HG03442 (cell line): Measurements from ENCODE around the gene TMEM117.

ENCODE experiments used
- ATAC-seq: cut with Tn5 transposase; IDR thresholded peaks from one replicate; pipeline ENCODE4 v1.9.1; 2021; ENCODE audit warnings: mild to moderate bottlenecking, moderate library complexity; ENCODE audit not compliant: unreplicated experiment

Gene TMEM117

DNA sequence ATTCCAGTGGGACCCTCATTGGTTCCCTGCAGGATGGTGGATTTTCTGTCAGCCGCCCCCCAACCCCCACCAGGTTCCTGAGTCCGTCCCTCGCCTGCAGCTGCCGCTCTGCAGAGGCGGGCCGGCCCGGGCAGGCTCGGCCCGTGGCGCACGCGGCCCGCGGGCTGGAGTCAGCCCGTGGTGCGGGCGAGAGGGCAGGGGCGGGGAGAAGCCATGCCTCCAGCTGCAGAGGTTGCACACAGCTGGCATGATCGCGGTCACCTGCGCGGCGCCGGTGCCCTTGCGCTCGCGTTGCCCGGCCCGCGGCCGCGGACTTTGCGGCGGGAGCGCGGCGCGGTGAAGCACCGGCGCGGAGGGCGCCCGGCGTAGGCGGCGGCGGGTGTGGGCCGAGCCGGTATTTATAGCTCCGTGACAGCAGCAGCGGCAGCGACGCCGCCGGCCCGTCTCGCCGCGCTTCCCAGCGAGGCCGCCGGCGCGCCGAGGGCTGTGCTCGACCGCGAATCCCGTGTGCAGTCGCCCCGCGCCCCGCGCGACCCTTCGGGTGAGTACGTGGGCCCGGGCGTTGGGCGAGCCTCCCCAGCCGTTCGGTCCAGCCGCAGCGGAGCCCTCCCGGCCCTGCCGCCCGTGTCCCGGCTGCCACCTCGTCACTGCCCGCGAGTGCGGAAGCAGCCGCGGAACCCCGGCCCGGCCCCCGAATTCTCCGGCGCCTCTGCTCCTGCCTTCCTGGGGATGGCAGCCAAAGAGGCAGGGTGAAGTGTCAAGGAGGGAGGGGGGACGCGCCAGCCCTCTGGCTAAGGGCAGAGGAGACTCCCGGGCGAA lies at the start of gene TMEM117:
TMEM117 (plus strand) TSS at position 426 of the 819 bp plus-strand sequence.
- peak; percentile 72 for ATAC-seq

DNA sequence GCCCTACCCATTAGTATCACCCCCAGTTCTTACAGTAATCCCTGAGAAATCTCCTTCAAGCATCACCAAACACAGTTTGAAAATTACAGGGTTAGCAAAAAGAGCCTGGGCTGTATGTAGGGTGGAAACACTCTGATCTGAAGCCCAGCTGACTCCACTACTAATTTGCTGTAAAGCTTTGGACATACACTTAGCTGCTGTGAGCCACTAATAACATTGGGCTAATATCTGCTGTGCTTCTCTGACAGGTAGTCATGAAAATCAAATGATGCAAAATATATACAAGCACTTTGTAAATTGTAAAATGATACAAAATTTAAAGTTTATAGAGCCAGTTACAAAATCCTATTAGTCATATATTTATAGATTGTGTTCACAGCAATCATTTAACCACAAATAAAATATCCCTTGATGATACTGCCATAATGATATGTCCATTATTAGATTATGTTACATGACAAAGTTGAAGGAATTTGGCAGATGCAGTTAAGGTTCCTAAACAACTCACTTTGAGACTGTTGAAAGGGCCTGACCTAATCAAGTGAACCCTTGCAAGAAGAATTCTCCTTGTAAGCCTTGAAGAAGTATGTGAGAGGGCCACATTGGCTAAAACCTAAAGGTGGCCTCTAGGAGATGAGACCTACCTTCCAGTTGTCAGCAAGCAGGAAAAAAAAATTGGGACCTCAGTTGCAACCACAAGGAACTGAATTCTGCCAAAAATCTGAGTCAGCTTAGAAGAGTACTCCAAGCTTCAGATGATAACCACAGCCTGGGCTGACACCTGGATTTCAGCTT lies 48.8 kb upstream of the TMEM117 start:
- ATAC-seq = no peak

DNA sequence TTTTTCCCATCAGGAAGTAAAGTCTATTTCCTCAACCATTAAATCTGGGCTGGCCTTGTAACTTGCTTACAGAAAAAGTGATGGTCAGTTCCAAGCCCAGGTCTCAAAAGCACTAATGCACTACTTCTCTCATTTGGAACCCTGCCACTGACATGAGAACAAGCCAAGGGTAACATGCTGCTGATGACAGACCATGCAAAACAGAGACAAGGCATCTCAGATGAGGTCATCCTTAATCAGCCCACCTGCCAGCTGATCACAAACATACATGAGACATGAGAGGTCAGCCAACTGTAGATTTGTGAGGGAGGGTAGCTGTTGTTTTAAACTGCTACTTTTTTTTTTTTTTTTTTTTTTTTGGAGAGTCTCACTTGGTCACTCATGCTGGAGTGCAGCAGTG lies 45.9 kb upstream of the TMEM117 start:
- no peak for ATAC-seq

DNA sequence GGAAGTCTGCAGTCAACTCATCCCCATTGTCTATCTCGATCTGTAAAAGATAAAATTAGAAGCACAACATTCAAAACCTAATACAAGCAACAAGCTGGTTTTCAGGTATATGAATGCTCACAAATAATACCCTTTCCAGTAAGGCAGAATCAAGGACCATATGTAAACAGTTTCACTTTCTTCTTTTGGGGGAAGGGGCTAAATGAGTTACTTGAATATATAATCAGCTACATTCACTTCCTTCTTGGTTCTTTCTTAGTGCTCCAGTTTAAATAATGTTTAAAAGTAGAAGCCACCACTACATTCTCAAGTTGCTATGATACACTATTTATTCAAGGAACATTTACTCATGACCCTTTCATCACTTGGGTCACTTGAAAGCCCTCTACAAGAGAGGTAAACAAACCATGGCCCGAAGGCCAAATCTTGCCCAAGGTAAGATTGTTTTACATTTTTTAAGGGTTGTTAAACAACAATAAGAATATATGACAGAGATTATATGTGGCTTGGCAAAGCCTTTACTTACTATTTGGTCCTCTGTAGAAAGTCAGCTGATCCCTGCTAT lies 40.1 kb upstream of the TMEM117 start:
- ATAC-seq = no peak

DNA sequence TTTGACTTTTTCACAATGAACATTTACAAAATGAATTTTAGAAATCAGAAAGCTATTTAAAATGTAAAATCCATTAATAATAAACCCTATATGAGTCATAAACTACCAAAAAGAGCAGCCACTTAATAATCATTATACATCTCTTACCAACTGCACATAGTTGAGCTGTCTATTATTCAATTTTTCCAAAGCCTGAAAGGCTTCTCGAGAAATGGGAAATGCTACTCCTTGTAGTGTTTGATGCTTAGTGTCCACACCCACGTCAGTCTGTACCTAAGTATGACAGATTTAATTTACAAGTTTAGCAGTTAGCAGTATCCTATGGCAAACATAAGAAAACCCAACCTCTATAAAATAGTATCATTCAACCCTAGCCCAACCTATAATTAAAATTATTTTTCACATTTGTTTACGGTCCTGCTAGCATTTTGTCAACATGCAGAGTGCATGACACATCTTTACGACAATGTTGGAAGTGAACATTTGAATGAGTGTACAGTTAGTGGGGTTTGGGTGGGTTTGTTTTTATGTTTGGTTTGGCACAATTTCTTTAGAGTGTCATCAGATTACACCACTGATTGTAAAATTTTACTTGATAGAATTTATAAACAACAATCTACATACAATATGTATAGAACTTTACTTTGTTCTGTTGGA lies 38.2 kb upstream of the TMEM117 start:
- ATAC-seq = no peak

DNA sequence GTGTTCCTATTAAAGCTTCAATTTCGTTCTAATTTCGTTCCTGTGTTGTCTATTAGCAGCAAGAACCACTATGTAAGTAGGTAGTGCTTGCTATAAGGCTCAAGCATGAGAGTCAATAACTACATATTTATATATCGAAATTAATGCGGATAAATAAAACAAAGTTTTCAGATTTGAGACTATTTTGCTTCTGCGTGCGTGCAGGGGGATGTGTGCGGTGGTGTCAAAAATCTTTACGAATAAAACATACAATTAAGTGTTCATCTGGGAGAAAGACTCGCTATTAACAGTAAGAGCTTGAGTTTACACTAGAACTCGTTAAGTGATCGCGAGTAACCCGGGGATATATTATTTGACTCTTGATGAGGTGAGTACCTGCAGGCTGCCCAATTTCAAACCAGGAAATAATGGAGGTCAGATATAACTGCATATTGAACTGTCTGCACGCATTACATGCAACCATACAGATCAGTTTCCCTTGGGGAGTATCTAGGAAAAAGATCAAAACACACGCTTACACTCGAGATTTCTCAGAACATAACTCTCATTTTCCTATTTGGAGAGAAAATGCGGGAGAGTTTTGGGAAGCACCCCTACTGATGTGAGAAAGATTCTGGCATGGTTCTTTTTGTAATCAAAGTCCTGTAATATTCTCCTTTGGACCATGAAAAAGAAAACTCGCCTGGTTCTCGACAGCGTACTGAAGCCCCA lies 30.6 kb upstream of the TMEM117 start:
- ATAC-seq = no peak

DNA sequence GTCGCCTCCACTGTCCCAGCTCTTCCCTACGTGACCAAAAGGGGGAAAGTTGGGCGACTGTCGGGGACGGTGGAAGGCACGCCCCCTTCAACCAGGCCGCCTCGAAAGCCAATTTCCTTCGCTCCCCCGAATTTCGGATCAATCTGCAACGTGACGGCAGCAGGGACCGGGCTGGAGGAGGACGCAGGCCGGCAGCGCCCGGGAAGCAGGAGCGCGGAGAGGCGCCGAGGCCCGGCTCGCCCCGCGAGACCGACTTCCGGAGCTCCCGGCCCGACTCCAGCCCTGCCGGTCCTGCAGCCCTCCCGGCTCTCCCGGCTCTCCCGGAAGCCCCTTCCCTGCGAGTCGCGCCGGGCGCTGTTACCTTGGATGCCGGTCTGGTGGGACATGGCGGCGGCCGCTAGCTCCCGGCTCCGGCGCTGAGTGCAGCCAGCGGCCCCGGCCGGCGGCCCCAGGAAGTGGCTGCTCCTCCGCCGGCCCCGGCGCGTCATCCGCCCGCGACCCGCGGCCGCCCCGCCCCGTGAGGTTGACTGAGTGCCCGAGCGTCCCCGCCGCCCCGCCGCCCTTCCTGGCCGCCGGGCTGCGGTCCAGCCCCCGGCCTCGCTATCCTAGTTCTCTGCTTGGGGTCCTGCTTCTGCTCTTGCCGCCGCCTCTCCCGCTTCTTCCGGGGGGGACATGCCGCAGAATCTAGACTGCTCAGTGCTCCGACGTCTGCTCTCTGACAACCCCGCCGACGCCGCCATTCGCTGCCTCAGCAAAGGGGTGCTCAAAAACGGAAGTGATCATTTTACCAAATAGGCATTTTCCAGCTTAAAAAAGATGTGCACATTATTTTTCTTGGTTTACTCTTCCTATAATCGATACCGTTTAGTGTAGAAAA lies 29.8 kb upstream of the TMEM117 start, which contains the start of gene TWF1:
TWF1 (minus strand) TSS at position 458 of the 877 bp plus-strand sequence; CDS start at position 386, 72 bp downstream.
- ATAC-seq = peak; percentile 94

DNA sequence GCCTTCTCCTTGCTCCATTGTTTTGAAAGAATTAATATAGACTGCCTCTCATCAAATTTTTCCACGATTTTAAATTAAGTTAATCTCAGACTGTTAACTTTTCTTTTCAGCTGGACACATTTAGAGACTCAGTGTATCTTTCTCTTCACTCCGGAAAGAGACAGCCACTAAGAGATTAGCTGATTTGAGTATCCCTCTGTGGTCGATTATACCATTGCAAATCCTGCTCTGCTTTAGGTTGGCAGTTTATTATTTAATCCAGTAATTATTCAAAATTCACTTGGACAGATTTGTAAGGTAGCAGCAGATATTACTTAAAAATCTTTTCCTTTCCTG lies 29.2 kb upstream of the TMEM117 start:
- ATAC-seq = no peak

DNA sequence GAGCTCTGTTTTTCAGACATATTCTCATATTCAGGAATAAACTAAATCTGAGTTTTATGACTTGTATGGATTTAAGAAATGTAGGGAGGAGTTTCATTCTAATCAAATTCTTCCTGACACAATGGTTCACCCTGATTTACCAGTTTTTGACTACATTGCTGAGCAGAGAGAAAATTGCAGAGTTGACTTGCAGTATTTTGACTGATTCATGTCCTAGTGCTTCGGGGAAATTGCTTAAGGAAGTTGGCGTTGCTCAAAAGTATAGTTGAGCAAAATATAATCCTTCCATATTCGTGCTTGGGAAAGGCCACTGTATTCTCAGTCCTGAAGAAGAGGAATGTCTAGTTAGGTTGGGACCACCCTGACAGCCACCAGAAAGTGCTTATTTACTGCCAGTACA lies 28.5 kb upstream of the TMEM117 start:
- ATAC-seq = no peak

DNA sequence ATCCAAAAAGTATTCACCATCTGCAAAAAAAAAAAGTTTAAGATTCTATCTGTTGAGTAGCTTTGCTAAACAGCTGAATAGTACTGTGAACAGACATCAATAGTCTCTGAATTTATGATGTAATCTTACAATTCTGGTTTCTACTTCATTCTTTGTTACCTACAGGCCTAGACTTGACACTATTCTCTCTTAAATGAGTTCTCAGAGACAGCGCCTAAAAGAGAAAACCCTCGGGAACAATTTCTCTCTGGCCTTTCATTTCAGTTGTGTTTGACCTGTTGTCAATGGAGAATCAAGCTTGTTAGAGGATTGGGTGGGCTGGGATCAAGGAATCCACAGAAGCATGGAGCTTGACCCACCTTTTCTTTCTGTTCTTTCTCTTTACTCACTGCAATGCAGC lies 23.8 kb upstream of the TMEM117 start:
- ATAC-seq = no peak

DNA sequence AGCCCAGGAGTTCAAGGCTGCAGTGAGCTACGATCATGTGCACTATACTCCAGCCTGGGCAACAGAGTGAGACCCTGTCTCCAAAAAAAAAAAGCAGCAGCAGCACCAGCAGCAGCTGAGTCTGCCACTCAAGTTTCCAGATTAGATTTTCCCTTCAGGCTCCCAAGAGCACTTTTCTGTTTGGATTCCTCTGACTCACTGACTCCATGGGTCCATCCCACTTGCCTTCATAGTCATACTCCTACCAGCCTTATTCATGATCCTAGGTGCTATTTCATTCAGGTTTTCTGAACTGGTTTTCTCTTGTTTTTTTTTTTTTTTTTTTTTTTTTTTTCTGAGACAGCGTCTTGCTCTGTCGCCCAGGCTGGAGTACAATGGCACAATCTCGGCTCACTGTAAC lies 23.0 kb upstream of the TMEM117 start:
- no peak for ATAC-seq

DNA sequence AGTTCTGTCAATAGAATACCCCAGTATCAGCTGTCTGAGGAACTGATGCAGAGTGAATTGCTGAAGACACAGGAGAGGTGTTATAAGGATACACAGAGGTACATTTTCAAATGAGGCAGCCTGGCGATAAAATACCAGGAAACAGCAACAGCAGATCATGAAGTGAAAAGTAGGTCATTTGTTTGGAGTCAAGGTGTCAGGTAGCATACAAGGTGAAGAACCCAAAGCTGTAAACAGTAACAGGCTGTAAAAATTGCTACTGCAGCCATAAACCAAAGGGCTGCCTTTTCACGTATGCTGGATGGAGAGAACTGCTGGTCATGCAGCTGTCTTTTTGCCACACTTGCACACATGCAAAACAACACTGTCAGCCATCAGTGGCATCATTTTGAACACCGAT lies 20.5 kb upstream of the TMEM117 start:
- ATAC-seq = no peak

DNA sequence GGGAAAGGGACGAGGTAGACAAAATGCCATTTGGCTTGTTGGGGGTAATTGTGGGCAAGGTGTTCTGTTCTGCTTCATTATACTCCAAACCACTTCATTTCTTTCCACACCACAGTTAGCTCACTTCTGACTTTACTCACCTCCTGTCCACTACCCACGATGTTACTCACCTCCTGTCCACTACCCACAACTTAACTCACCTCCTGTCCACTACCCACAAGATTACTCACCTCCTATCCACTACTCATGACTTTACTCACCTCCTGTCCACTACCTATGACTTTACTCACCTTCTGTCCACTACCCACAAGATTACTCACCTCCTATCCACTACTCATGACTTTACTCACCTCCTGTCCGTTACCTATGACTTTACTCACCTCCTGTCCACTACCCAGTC lies 19.7 kb upstream of the TMEM117 start:
- ATAC-seq = no peak

DNA sequence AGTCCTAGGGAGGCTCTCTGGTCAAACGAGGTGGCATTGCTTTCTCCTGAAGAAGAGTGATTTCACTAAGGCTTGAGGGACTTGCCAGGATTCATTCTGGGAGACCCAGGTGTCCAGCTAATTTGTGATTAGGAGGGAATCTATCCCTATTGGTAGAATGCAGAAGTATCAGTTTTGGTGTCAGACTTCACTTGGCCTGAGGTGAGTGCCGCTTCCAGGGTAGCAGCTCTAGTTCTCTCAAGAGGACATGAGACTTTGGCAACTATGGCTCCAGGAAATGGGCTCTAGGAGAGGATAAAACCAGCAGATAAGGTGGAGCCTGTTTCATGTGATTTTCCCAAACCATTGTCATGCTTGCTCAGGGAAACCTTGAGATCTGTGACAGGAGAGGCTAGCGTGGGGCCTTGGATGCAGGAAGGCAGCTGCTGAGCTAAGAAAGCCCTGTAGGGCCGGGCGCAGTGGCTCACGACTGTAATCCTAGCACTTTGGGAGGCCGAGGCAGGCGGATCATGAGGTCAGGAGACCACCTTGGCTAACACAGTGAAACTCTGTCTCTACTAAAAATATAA lies 11.6 kb upstream of the TMEM117 start:
- ATAC-seq = no peak

DNA sequence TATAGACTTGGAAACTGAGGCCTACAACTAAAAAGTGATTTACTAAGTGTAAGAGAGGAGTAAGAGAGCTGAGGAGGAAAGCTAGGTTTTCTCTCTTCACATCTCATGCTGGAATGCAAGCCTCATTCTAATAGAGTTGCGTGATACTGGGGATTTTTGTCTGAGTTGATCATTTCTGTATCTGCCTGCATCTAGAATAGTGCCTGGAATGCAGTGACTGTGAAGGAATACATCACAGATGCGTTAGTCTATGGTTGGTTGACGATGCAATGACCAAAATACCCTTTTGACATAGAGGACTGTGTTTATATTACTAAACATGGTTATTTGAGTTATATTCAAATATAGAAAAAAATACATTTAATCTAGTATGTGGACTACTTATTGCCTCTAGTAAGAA lies 9.2 kb upstream of the TMEM117 start:
- ATAC-seq = no peak

DNA sequence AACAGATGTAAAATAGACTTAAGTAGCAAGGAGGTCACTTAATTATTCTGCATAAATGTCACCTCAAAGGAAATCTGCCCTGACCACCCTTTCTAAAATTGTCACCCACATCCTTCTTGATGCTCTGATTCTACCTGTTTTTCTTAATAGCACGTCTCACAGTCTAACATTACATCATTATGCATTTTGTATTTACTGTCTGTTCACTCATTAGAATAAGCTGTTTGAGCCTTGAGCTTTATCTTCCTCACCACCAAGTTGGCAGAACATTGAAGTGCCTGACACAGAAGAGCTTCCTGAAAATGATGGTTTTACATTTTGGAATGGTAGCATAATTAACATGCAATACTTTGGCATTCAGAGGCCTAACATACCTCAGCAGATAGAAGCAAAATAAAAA lies 8.8 kb upstream of the TMEM117 start:
- ATAC-seq = no peak

DNA sequence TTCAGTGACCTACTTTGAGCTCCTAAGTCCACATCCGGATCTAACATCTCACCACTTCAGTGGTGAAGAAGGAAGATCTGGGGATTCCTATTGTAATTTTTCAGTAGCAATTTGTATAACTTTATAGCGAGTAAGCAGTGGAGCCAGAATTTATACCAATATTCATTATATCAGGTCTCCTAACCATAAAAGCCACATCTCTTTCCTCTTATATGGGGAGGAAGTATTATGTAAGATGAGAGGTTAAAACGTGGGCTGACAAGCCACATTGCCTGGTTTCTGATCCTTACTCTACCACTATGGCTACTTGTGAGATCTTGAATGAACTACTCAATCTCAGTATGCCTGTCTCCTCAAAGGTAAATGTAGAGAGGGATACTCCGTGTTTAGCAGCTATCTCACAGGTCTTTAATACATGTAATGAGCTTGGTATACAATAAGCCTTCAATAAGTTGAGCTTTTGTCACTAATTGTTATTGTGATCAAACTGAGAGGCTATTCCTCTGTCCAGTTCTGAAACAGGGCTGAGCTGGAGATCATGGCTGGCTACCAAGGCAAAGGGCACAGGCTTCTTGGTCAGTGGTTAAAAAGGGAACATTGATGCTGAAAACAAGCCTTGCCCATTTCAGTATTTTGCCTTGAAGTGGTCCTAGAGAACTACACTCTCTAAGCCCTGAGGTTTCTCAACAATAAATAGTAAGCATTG lies 3.3 kb upstream of the TMEM117 start:
- no peak for ATAC-seq

DNA sequence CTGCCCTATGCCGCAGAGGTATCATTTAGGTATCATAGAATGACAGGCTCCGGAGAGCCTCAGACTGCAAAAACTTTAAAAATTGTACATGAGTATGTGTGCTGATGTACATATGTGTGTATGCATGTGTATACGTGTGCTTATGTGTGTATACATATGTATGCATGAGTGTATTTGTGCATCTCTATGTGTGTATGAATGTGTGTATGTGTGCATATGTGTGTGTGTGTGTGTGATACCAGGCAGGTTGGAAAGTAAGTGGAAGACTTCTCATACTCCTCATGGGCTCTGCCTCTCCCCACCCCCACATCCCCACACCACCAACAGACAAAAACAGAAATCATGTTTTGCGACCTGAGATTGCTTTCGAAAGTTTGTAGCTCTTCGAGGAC lies 621 bp upstream of the TMEM117 start:
- ATAC-seq = peak; percentile 5

DNA sequence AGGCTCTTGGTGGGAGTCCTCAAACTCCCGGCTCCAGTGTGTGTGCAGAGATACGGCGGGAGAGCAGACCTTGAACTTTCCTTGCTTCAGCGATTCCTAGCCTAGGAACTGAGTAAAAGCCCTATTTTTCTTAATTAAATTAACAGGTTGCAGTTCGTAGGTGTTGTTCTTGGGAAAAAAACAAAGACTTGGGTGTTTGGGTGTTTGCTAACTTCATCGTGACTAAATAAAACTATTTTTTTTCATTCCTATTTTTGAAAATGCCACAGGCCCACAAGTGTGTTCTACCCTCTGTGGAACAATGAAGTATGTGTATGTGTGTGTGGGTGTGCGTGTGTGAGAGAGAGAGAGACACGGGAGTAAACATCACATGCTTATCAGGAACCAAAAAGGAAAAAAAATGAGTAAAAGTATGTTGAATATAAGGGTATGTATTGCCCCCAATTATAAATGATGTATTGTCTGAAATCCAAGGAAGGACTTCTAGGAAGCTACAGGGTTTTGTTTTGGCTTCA lies 651 bp downstream of the TMEM117 start:
- ATAC-seq = peak; percentile 17
